Aorta (tissue), 5 donors: Measurements from ENCODE around the gene POLE. TPM values are rescaled to one million over a fixed set of nuclear protein-coding genes. Genes with fewer than 3 reads are reported as not detected.

ENCODE experiments used
- ATAC-seq: fragments of 200-7000 bp; cut with Tn5 transposase; one replicate; pipeline ENCODE4 v1.9.1; 2022; ENCODE audit warnings: moderate library complexity; ENCODE audit not compliant: low FRiP score
- DNase-seq, 2 donors: peaks; one replicate each; pipeline ENCODE4 v3.0.0-alpha.2; 2020
- H3K27ac ChIP-seq, 2 donors: one replicate each; pipeline ENCODE4 v1.5.1; 2013; ENCODE audit warnings: low read length in 2 of 2, mild to moderate bottlenecking in 2 of 2, moderate library complexity in 2 of 2, control low read depth in 1 of 2, inconsistent platforms in 1 of 2, low read depth in 1 of 2
- H3K27me3 ChIP-seq, 2 donors: one replicate each; pipeline ENCODE4 v1.6.1; 2013; ENCODE audit warnings: control low read depth in 1 of 2, low read length in 1 of 2, mild to moderate bottlenecking in 1 of 2, moderate library complexity in 1 of 2; ENCODE audit not compliant: insufficient read depth in 2 of 2, control insufficient read depth in 1 of 2
- H3K36me3 ChIP-seq, 2 donors: one replicate each; pipeline ENCODE4 v1.6.1; 2013; ENCODE audit warnings: control low read depth in 1 of 2, low read length in 1 of 2, mild to moderate bottlenecking in 1 of 2; ENCODE audit not compliant: insufficient read depth in 2 of 2, control insufficient read depth in 1 of 2
- H3K4me1 ChIP-seq, 2 donors: one replicate each; pipeline ENCODE4 v1.6.1; 2013; ENCODE audit warnings: low read length in 2 of 2, control low read depth in 1 of 2, mild to moderate bottlenecking in 1 of 2, moderate library complexity in 1 of 2; ENCODE audit not compliant: insufficient read depth in 2 of 2, control insufficient read depth in 1 of 2
- H3K4me3 ChIP-seq, 2 donors: one replicate each; pipeline ENCODE4 v1.5.1; 2013; ENCODE audit warnings: low read length in 2 of 2, control low read depth in 1 of 2, mild to moderate bottlenecking in 1 of 2
- H3K9me3 ChIP-seq: one replicate; pipeline ENCODE4 v1.6.1; 2013; ENCODE audit warnings: mild to moderate bottlenecking, low read length; ENCODE audit not compliant: control insufficient read depth
- WGBS, 2 donors: extraction: QIAGEN DNeasy Blood & Tissue Kit; methylation state at CpG; one replicate each; pipeline ENCODE4 v1.1.7; 2013; 5-methylcytosine and 5-hydroxymethylcytosine counted together
- intact Hi-C, 2 donors: fragments of 100-400 bp; cut with DNase I; formaldehyde crosslinking; loops; one replicate each; pipeline versions ENCODE4 v1.14.2 to v1.15.0; 2022
- polyA plus RNA-seq, 2 donors: library from polyadenylated mRNA; stranded (reverse); fragments of 200-250 nt; gene quantifications; one replicate each; pipeline ENCODE4 v1.2.3, GENCODE V29; 2013
- total RNA-seq, 2 donors: library from RNA; stranded (reverse); fragmentation: NEBNext Ultra II Directional; extraction: Animal tissue kit (Norgen Biotek cat#: 25700); gene quantifications; one replicate each; pipeline ENCODE4 v1.2.1, GENCODE V29; 2021
- donor health status: healthy with polysubstance abuse.
- donor health status: Bipolar disorder and iron deficiency.
- donor health status: DM: no; HTN: no; CAD: no.
- donor health status: DM: no; HTN: no; CAD: no.
- donor health status: DM: yes; HTN: yes; CAD: no.

Gene POLE
- total and polyA plus RNA-seq, 4 donors = 7.5 to 46.8 (median 37.2) TPM

GRCh38 chr12:132664206-132665148 lies 22.7 kb downstream of the POLE start:
- Histone ChIP-seq H3K4me1 (no peaks in the 10 kb centered on the region), H3K27ac (no peak overlapping the region), H3K4me3 (no peak overlapping the region), H3K36me3 (peaks cover 1 to 14% of the 10 kb centered on the region in 2 donors), H3K27me3 (no peaks in the 10 kb centered on the region), H3K9me3 (no peaks in the 10 kb centered on the region)
- DNase-seq = peak in 1 of 2 donors; percentile 66
- intact Hi-C loops = no loop called here
- ATAC-seq = no peak
- 91 to 92% methylated on average over 20 to 21 of the region's 21 CpGs for WGBS, 2 donors

GRCh38 chr12:132662901-132663755 lies 24.0 kb downstream of the POLE start:
- ATAC-seq = no peak
- peaks cover 0 to 18% of the 10 kb centered on the region in 2 donors for H3K36me3 ChIP-seq
- no peak overlapping the region for H3K4me3 ChIP-seq
- peak in 1 of 2 donors; percentile 41 for DNase-seq
- H3K27me3 ChIP-seq = no peaks in the 10 kb centered on the region
- WGBS, 2 donors = 92% methylated on average over 29 of the region's 29 CpGs
- intact Hi-C loops = no loop called here
- H3K27ac ChIP-seq = no peak overlapping the region
- no peaks in the 10 kb centered on the region for H3K9me3 ChIP-seq
- H3K4me1 ChIP-seq = no peaks in the 10 kb centered on the region

- H3K27me3 ChIP-seq = no peaks in the 10 kb centered on the region
- intact Hi-C loops = no loop called here
- no peak overlapping the region for H3K4me3 ChIP-seq
- 83 to 90% methylated on average over 5 of the region's 5 CpGs for WGBS, 2 donors
- peak in 1 of 2 donors; percentile 26 for DNase-seq
- no peak overlapping the region for H3K27ac ChIP-seq
- H3K36me3 ChIP-seq = peaks cover 0 to 22% of the 10 kb centered on the region in 2 donors
- no peaks in the 10 kb centered on the region for H3K9me3 ChIP-seq
- ATAC-seq = no peak
- no peaks in the 10 kb centered on the region for H3K4me1 ChIP-seq
Observed at GRCh38 chr12:132661972-132662371, 25.2 kb downstream of the POLE start.

- no peak for ATAC-seq
- Histone ChIP-seq H3K36me3 (peaks cover 0 to 23% of the 10 kb centered on the region in 2 donors), H3K4me1 (no peaks in the 10 kb centered on the region), H3K27ac (no peak overlapping the region), H3K9me3 (no peaks in the 10 kb centered on the region), H3K27me3 (no peaks in the 10 kb centered on the region), H3K4me3 (no peak overlapping the region)
- peak in 1 of 2 donors; percentile 44 for DNase-seq
- WGBS, 2 donors = 83 to 89% methylated on average over 11 of the region's 11 CpGs
- intact Hi-C loops = no loop called here
Observed at GRCh38 chr12:132660996-132661395, 26.1 kb downstream of the POLE start.

- Histone ChIP-seq H3K27me3 (no peaks in the 10 kb centered on the region), H3K4me3 (no peak overlapping the region), H3K4me1 (no peaks in the 10 kb centered on the region), H3K36me3 (peaks cover 0 to 23% of the 10 kb centered on the region in 2 donors), H3K27ac (no peak overlapping the region), H3K9me3 (no peaks in the 10 kb centered on the region)
- DNase-seq = peak in 1 of 2 donors; percentile 26
- no peak for ATAC-seq
- intact Hi-C loops = no loop called here
- WGBS, 2 donors = 87 to 92% methylated on average over 5 of the region's 5 CpGs
Observed at GRCh38 chr12:132660052-132660451, 27.1 kb downstream of the POLE start.

- Histone ChIP-seq H3K36me3 (peaks cover 0 to 24% of the 10 kb centered on the region in 2 donors), H3K9me3 (no peaks in the 10 kb centered on the region), H3K27ac (no peak overlapping the region), H3K27me3 (no peaks in the 10 kb centered on the region), H3K4me1 (no peaks in the 10 kb centered on the region), H3K4me3 (no peak overlapping the region)
- intact Hi-C loops = no loop called here
- ATAC-seq (no peak), DNase-seq (peak in 1 of 2 donors; percentile 53)
- 89 to 94% methylated on average over 16 of the region's 16 CpGs for WGBS, 2 donors
Observed at GRCh38 chr12:132659146-132659545, 28.0 kb downstream of the POLE start.

- no peak overlapping the region for H3K27ac ChIP-seq
- H3K27me3 ChIP-seq = no peaks in the 10 kb centered on the region
- intact Hi-C loops = no loop called here
- no peak overlapping the region for H3K4me3 ChIP-seq
- H3K36me3 ChIP-seq = peaks cover 0 to 22% of the 10 kb centered on the region in 2 donors
- WGBS, 2 donors = 93 to 94% methylated on average over 32 of the region's 32 CpGs
- H3K9me3 ChIP-seq = no peaks in the 10 kb centered on the region
- DNase-seq = peak in 1 of 2 donors; percentile 13
- no peak for ATAC-seq
- H3K4me1 ChIP-seq = no peaks in the 10 kb centered on the region
Observed at GRCh38 chr12:132658149-132658894, 28.8 kb downstream of the POLE start.
